Activated naive CD8-positive, alpha-beta T cell (primary cell): ENCODE results near the gene FCRL4.
"Not testable (repeated sequence)": the region's sequence is repeated elsewhere in the genome, so short reads cannot be mapped to it uniquely, and the experiment has no call there.

ENCODE experiments used
- H3K27ac Mint-ChIP-seq: one replicate; pipeline ENCODE4 v1.8.0; 2021; ENCODE audit warnings: mixed read lengths
- H3K27me3 Mint-ChIP-seq: one replicate; pipeline ENCODE4 v1.8.0; 2021; ENCODE audit warnings: mixed read lengths
- H3K36me3 Mint-ChIP-seq: one replicate; pipeline ENCODE4 v1.8.0; 2021; ENCODE audit warnings: mixed read lengths
- H3K4me1 Mint-ChIP-seq: one replicate; pipeline ENCODE4 v1.8.0; 2021; ENCODE audit warnings: low read depth, mixed read lengths
- H3K4me3 Mint-ChIP-seq: one replicate; pipeline ENCODE4 v1.8.0; 2021; ENCODE audit warnings: mild to moderate bottlenecking, mixed read lengths
- H3K9me3 Mint-ChIP-seq: one replicate; pipeline ENCODE4 v1.8.0; 2021; ENCODE audit warnings: low read depth, mixed read lengths

The FCRL4 gene

GRCh38 chr1:157577420-157577819 is 20.5 kb downstream of the FCRL4 start:
- H3K36me3 Mint-ChIP-seq = no peaks in the 10 kb centered on the region
- H3K4me3 Mint-ChIP-seq = no peak overlapping the region
- H3K9me3 Mint-ChIP-seq = no peaks in the 10 kb centered on the region
- H3K4me1 Mint-ChIP-seq = no peaks in the 10 kb centered on the region
- H3K27me3 Mint-ChIP-seq = peaks cover 2% of the 10 kb centered on the region
- no peak overlapping the region for H3K27ac Mint-ChIP-seq

- Mint-ChIP-seq H3K4me3 (no peak overlapping the region), H3K27ac (no peak overlapping the region), H3K9me3 (no peaks in the 10 kb centered on the region), H3K36me3 (no peaks in the 10 kb centered on the region), H3K27me3 (peaks cover 2% of the 10 kb centered on the region), H3K4me1 (no peaks in the 10 kb centered on the region)
Observed at GRCh38 chr1:157575744-157576143, 22.1 kb downstream of the FCRL4 start.

DNA sequence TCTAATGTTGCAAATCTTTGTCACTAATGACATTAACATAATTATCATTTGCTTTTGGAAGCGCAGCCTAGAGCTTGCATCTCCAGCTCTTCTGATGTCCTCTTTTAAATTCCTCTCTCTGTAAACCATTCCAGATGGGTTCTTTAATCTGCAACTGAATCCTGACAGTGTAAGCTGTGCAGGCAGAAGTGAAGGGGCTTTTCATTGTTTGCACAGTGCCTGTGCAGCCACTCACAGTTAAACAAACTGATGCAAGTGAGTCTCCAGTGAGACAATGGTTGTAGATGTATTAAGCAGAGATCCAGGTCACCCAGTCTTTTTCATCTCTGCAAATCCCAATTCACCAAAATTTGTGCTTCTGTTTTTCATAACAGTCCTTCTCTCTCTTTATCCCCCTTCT is 23.0 kb downstream of the FCRL4 start:
- Mint-ChIP-seq H3K27ac (no peak overlapping the region), H3K4me1 (no peaks in the 10 kb centered on the region), H3K4me3 (no peak overlapping the region), H3K36me3 (no peaks in the 10 kb centered on the region), H3K9me3 (no peaks in the 10 kb centered on the region), H3K27me3 (peaks cover 2% of the 10 kb centered on the region)

DNA sequence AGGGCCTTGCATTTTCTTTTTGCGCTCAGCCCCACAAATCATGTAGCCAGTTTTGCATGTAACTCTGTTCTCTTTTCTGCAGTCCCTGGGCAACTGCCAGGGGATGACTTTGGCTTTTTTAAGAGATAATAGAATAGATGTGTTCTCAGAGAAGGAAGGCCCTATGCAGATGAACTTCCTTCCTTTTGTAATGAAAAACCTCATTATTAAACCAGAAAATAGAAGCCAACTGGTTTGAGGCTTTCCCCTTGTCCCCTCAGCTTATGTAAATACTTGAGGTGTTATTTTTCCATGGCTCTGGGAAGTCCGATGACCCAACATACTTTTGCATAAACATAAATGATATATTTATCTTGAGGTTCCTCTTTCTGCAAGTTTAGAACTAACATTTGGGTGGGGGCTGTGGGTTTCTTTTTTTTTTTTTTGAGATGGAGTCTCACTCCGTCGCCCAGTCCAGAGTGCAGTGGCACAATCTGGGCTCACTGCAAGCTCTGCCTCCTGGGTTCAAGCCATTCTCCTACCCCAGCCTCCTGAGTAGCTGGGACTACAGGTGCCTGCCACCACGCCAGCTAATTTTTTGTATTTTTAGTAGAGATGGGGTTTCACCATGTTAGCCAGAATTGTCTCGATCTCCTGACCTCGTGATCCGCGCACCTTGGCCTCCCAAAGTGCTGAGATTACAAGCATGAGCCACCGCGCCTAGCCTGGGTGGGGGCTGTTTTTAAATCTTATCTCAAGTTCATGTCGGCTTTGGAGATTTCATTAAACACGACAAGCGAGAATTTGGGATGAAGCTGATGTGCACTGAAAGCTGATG is 31.2 kb downstream of the FCRL4 start:
- Mint-ChIP-seq H3K9me3 (no peaks in the 10 kb centered on the region), H3K27ac (no peak overlapping the region), H3K36me3 (no peaks in the 10 kb centered on the region), H3K27me3 (peaks cover 10% of the 10 kb centered on the region), H3K4me3 (no peak overlapping the region), H3K4me1 (no peaks in the 10 kb centered on the region)

- peaks cover 10% of the 10 kb centered on the region for H3K27me3 Mint-ChIP-seq
- no peaks in the 10 kb centered on the region for H3K36me3 Mint-ChIP-seq
- no peak overlapping the region for H3K4me3 Mint-ChIP-seq
- no peak overlapping the region for H3K27ac Mint-ChIP-seq
- no peaks in the 10 kb centered on the region for H3K4me1 Mint-ChIP-seq
- no peaks in the 10 kb centered on the region for H3K9me3 Mint-ChIP-seq
Observed at GRCh38 chr1:157562515-157562914, 35.4 kb downstream of the FCRL4 start.

GRCh38 chr1:157558119-157558518 is 39.8 kb downstream of the FCRL4 start:
- Mint-ChIP-seq H3K36me3 (no peaks in the 10 kb centered on the region), H3K4me3 (no peak overlapping the region), H3K9me3 (no peaks in the 10 kb centered on the region), H3K27me3 (peaks cover 5% of the 10 kb centered on the region), H3K4me1 (no peaks in the 10 kb centered on the region), H3K27ac (no peak overlapping the region)

DNA sequence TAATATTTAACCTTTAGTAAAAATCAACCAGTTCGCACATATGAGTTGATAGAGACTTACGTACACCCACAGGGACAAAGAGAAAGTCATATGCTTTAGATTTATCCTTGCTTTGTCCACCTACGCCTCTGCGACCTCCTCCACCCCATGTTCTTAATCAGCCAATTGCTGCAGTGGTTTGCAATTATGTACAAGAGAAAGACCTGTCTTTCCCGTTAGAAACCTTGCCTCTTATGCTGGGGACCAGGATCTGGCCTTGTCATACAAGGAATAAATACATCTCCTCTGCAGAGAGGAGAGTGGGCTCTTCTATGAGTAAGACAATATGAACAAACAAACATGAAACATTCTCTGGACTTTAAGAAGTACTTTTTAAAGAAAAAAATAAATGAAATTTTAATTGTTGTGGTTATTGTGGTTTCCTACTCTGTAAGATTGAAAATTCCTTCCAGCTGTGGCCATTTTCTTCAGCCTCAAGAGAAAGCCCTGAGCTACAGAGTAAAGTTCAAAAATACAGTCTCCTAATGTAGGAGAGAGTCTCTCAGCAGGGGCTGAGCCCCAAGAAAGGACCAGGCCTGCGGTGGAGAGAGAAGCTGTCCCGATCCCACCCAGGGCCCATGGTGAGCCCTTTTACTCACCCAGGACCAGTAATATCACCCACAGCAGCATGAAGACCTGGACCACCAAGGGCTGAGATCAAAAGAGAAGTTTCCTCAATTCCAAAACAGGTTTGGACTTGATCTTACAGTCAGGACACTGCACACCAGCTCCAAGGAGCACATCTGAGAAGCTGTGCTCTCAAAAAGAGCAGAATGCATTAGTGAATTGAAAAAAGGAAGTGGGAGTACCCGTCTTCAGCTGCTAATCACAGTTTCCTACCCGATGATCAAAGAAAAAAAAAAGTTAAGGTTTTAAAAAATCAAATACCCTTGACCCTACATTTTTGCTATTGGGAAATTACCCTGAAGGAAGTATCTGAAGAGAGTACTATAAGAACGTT is 45.9 kb downstream of the FCRL4 start, which contains the start of gene FCRL5:
FCRL5 (minus strand) TSS at position 822 of the 1,000 bp plus-strand sequence; CDS start at position 669, 153 bp downstream.
- H3K27ac Mint-ChIP-seq = no peak within 1 kb of the TSS
- no peaks in the 10 kb centered on the region for H3K36me3 Mint-ChIP-seq
- no peak within 1 kb of the TSS for H3K4me3 Mint-ChIP-seq
- no peaks in the 10 kb centered on the region for H3K9me3 Mint-ChIP-seq
- H3K27me3 Mint-ChIP-seq = peaks cover 7% of the 10 kb centered on the region
- no peaks in the 10 kb centered on the region for H3K4me1 Mint-ChIP-seq

- H3K27ac Mint-ChIP-seq, H3K36me3 Mint-ChIP-seq, H3K9me3 Mint-ChIP-seq, H3K4me3 Mint-ChIP-seq, H3K4me1 Mint-ChIP-seq: not testable (repeated sequence)
- H3K27me3 Mint-ChIP-seq = peaks cover 12% of the 10 kb centered on the region
Observed at GRCh38 chr1:157548081-157548480, 49.8 kb downstream of the FCRL4 start.

- Mint-ChIP-seq H3K36me3 (no peaks in the 10 kb centered on the region), H3K4me1 (no peaks in the 10 kb centered on the region), H3K9me3 (no peaks in the 10 kb centered on the region), H3K4me3 (no peak overlapping the region), H3K27me3 (peaks cover 18% of the 10 kb centered on the region), H3K27ac (no peak overlapping the region)
Observed at GRCh38 chr1:157542676-157543075, 55.2 kb downstream of the FCRL4 start.

DNA sequence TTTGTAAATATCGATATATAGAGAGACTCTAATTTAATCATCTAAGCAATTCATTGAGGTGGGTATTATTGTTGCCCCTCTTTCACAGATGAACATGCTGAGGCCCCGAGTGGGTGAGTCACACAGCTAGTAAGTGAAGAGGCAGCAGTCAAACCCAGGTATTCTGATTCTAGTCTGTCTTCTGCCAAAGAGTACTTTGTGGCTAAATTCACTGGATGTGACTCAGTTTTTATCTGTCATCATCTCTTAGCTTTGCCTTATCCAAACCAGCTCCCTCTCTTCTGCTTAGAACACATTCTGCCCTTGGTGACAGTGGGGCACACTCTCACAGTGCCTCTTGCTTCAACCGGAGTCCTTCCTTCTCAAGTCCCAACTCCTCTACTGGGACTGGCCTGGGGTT is 57.0 kb downstream of the FCRL4 start:
- no peaks in the 10 kb centered on the region for H3K9me3 Mint-ChIP-seq
- H3K36me3 Mint-ChIP-seq = no peaks in the 10 kb centered on the region
- peaks cover 18% of the 10 kb centered on the region for H3K27me3 Mint-ChIP-seq
- H3K27ac Mint-ChIP-seq = no peak overlapping the region
- H3K4me3 Mint-ChIP-seq = no peak overlapping the region
- no peaks in the 10 kb centered on the region for H3K4me1 Mint-ChIP-seq

DNA sequence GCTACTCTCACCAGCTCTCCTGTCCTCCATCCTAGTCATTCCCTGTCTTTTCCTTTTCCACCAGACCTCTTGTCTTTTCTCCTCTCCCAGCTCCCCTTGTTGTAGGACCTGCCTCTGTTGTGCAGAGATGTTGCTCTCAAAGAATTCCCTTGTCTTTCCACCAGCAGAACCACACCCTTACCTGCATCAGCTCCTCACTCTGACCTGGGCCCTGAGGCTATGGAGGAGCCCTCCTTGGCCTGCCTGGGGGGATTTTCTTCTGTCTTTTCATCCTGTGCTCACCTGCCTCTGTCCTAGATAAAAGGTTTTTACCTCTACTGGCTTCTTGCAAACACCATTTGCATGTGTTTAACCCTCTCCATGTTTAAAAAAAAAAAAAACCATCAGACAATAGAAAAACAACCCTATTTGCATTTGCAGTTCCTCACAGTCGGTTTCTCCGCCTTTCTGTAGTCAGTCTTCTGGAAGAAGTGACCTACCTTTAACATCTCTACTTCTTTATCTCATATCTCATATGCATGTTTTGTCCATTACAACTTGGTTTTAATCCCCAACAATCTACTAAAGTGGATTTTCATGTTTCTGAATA is 57.6 kb downstream of the FCRL4 start:
- peaks cover 18% of the 10 kb centered on the region for H3K27me3 Mint-ChIP-seq
- no peaks in the 10 kb centered on the region for H3K9me3 Mint-ChIP-seq
- no peaks in the 10 kb centered on the region for H3K36me3 Mint-ChIP-seq
- H3K4me3 Mint-ChIP-seq = no peak overlapping the region
- no peaks in the 10 kb centered on the region for H3K4me1 Mint-ChIP-seq
- H3K27ac Mint-ChIP-seq = no peak overlapping the region

- no peak overlapping the region for H3K4me3 Mint-ChIP-seq
- H3K27me3 Mint-ChIP-seq = peaks cover 15% of the 10 kb centered on the region
- H3K27ac Mint-ChIP-seq = no peak overlapping the region
- no peaks in the 10 kb centered on the region for H3K36me3 Mint-ChIP-seq
- H3K4me1 Mint-ChIP-seq = no peaks in the 10 kb centered on the region
- no peaks in the 10 kb centered on the region for H3K9me3 Mint-ChIP-seq
Observed at GRCh38 chr1:157539568-157539967, 58.3 kb downstream of the FCRL4 start.

DNA sequence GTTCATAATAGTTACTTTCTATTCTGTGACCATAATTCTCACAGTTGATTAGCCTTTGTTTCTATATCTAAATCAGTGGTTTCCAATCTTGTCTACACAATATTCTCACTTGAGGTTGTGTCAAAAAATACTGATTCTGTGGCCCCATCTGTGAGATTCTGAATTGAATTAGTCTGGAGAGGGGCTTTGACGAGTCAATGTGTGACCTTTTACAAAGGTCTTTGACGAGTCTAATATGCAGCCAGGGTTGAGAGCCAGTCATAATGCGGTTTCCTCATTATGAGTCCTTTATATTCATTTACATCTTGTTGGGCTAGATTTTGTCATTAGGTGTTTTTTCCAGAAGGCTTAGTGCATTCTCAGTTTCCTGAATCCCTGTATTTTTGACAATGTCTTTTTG is 65.3 kb downstream of the FCRL4 start:
- no peak overlapping the region for H3K27ac Mint-ChIP-seq
- H3K36me3 Mint-ChIP-seq = no peaks in the 10 kb centered on the region

GRCh38 chr1:157523774-157524493 is 74.0 kb downstream of the FCRL4 start:
- Mint-ChIP-seq H3K4me3 (no peak overlapping the region), H3K27ac (no peak overlapping the region), H3K27me3 (peaks cover 3% of the 10 kb centered on the region), H3K4me1 (no peaks in the 10 kb centered on the region), H3K9me3 (no peaks in the 10 kb centered on the region), H3K36me3 (no peaks in the 10 kb centered on the region)

More for the DNA sequence above, 65.3 kb downstream of the FCRL4 start:
- H3K9me3 Mint-ChIP-seq = no peaks in the 10 kb centered on the region
- H3K27me3 Mint-ChIP-seq = peaks cover 5% of the 10 kb centered on the region
- no peak overlapping the region for H3K4me3 Mint-ChIP-seq
- H3K4me1 Mint-ChIP-seq = no peaks in the 10 kb centered on the region
